ENCODE data around the gene MT1A.
"Not testable (repeated sequence)": the region's sequence is repeated elsewhere in the genome, so short reads cannot be mapped to it uniquely, and the experiment has no call there.

DNA sequence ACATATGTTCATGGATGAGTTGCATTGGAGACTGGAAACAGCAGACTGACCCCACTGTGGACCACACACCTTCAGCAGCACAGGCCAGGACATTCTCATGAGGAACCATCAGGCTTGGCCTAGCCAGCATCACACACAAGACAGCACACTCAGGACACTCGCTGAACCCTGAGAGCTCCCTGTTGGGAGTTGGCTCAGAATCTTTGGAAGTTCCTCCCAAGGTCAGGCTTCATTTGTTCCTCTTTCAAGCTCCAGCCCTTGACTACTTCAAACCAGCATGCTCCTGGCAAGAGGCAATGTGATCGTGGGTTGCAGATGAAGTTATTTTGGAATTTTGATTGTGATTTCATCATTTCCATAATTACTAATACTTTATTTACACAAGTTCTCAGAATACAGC is 33.2 kb downstream of the MT1A start:
- TF ChIP-seq CTCF (conservative IDR thresholded peaks at IDR 0.05; ENCODE audit: low read depth, low read length); EZH2 (IDR thresholded peaks at IDR 0.05; ENCODE audit: borderline replicate concordance, low read depth, low read length, poor library complexity, severe bottlenecking): not testable (repeated sequence)
